Right ventricle myocardium inferior (tissue), 1 donor: ENCODE measurements around the gene PUM2. TPM values are rescaled to one million over a fixed set of nuclear protein-coding genes. Genes with fewer than 3 reads are reported as not detected.

Source experiments
- ATAC-seq: fragments of 200-7000 bp; cut with Tn5 transposase; one replicate; pipeline ENCODE4 v1.9.1; 2020; ENCODE audit warnings: mild to moderate bottlenecking, moderate library complexity
- DNase-seq: peaks from one replicate; pipeline ENCODE4 v3.0.0; 2021; ENCODE audit errors: missing footprints
- intact Hi-C: fragments of 100-400 bp; cut with DNase I; formaldehyde crosslinking; loops from one replicate; pipeline ENCODE4 v1.11.0; 2022
- total RNA-seq: library from RNA; stranded (reverse); fragmentation: NEBNext Ultra II Directional; extraction: Animal tissue kit (Norgen Biotek cat#: 25700); gene quantifications from one replicate; pipeline ENCODE4 v1.2.1, GENCODE V29; 2021
- donor health status: DM: no; HTN: yes; CAD: no; lungs with severe emphysema.

PUM2 gene
- total RNA-seq, 1 donor from 2014 or later = 71.4 TPM

GRCh38 chr2:20213651-20214565 lies 136.7 kb downstream of the PUM2 start:
- DNase-seq (no peak), ATAC-seq (no peak)
- intact Hi-C loops = no loop called here

- intact Hi-C loops = no loop called here
- ATAC-seq = no peak
- no peak for DNase-seq
Measured at GRCh38 chr2:20212871-20213503, 137.7 kb downstream of the PUM2 start.

GRCh38 chr2:20212459-20212870 lies 138.2 kb downstream of the PUM2 start:
- ATAC-seq = peak; percentile 8

GRCh38 chr2:20211860-20212458 lies 138.7 kb downstream of the PUM2 start:
- DNase-seq (no peak), ATAC-seq (no peak)
- intact Hi-C loops = no loop called here

More at GRCh38 chr2:20212459-20212870, 138.2 kb downstream of the PUM2 start:
- DNase-seq = no peak
- intact Hi-C loops = no loop called here

GRCh38 chr2:20211420-20211819 lies 139.2 kb downstream of the PUM2 start:
- ATAC-seq = no peak
- intact Hi-C loops = no loop called here
- DNase-seq = peak; percentile 55

GRCh38 chr2:20210462-20210861 lies 140.2 kb downstream of the PUM2 start:
- DNase-seq (peak; percentile 8), ATAC-seq (no peak)
- intact Hi-C loops = no loop called here

GRCh38 chr2:20209373-20210109 lies 141.1 kb downstream of the PUM2 start:
- ATAC-seq = no peak
- DNase-seq = peak; percentile 30
- intact Hi-C loops = no loop called here

GRCh38 chr2:20208476-20208859 lies 142.2 kb downstream of the PUM2 start:
- DNase-seq = peak; percentile 56
- no peak for ATAC-seq
- intact Hi-C loops = no loop called here

GRCh38 chr2:20207051-20207450 lies 143.6 kb downstream of the PUM2 start:
- DNase-seq (no peak), ATAC-seq (no peak)
- intact Hi-C loops = no loop called here

- intact Hi-C loops = no loop called here
- ATAC-seq (no peak), DNase-seq (peak; percentile 46)
Measured at GRCh38 chr2:20205915-20206524, 144.6 kb downstream of the PUM2 start.

- ATAC-seq = no peak
- peak; percentile 41 for DNase-seq
- intact Hi-C loops = no loop called here
Measured at GRCh38 chr2:20205069-20205468, 145.6 kb downstream of the PUM2 start.

GRCh38 chr2:20203521-20204225 lies 147.0 kb downstream of the PUM2 start:
- DNase-seq = peak; percentile 53
- intact Hi-C loops = no loop called here
- no peak for ATAC-seq

GRCh38 chr2:20203072-20203471 lies 147.6 kb downstream of the PUM2 start:
- intact Hi-C loops = no loop called here
- peak; percentile 66 for DNase-seq

GRCh38 chr2:20201671-20202070 lies 149.0 kb downstream of the PUM2 start:
- ATAC-seq (no peak), DNase-seq (peak; percentile 42)
- intact Hi-C loops = no loop called here

More at GRCh38 chr2:20203072-20203471, 147.6 kb downstream of the PUM2 start:
- no peak for ATAC-seq

- no peak for ATAC-seq
- intact Hi-C loops = no loop called here
- DNase-seq = peak; percentile 66
Measured at GRCh38 chr2:20200697-20201555, 149.7 kb downstream of the PUM2 start.

GRCh38 chr2:20199633-20200270 lies 150.9 kb downstream of the PUM2 start:
- peak; percentile 15 for DNase-seq
- intact Hi-C loops = no loop called here
- no peak for ATAC-seq
